Measurements from ENCODE around the gene SNX19. TPM values are rescaled to one million over a fixed set of nuclear protein-coding genes. Genes with fewer than 3 reads are reported as not detected.

SNX19 gene
- total RNA-seq, 1 donor from 2014 or later, result 60.4 TPM

DNA sequence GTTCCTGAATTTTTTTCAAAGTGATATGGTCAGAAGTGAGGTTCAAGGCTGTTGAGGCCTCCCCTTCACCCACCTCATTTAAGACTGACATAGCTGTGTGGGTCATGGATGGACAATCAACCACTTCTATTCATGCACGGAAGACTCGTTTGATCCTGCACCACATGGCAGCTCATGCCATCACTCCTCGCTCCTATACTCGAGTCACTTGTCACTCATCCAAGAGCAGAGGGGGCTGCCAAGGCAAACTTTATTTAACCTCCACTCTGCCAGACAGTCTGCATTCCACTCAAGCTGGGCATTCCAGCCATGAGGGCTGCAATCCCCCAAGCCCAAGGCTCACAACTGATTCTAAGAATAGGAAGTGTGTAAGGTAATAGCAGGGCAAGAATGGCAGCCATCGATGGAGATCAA lies 34.1 kb downstream of the SNX19 start:
- TF ChIP-seq, protein P1, sequence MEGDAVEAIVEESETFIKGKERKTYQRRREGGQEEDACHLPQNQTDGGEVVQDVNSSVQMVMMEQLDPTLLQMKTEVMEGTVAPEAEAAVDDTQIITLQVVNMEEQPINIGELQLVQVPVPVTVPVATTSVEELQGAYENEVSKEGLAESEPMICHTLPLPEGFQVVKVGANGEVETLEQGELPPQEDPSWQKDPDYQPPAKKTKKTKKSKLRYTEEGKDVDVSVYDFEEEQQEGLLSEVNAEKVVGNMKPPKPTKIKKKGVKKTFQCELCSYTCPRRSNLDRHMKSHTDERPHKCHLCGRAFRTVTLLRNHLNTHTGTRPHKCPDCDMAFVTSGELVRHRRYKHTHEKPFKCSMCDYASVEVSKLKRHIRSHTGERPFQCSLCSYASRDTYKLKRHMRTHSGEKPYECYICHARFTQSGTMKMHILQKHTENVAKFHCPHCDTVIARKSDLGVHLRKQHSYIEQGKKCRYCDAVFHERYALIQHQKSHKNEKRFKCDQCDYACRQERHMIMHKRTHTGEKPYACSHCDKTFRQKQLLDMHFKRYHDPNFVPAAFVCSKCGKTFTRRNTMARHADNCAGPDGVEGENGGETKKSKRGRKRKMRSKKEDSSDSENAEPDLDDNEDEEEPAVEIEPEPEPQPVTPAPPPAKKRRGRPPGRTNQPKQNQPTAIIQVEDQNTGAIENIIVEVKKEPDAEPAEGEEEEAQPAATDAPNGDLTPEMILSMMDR (IDR thresholded peaks at IDR 0.05), result no peak
- H3K27me3 Mint-ChIP-seq, result no peaks in the 10 kb centered on the region
- peaks cover 94% of the 10 kb centered on the region for H3K36me3 Mint-ChIP-seq (ENCODE audit: low read depth)
- ATAC-seq (ENCODE audit: low read depth), result no peak
- ChIA-PET CTCF (interaction anchor here (1.0 to 1.2 kb wide), 3 partner anchors 12 to 20 kb away, joined by 3 to 7 read pairs (median 3); no protein-coding TSS in a partner anchor), POLR2A (no interaction called here)
- H3K27ac Mint-ChIP-seq, result no peak overlapping the region
- intact Hi-C loops (cut with micrococcal nuclease), result no loop called here
- no peaks in the 10 kb centered on the region for H3K9me3 Mint-ChIP-seq
- no peak overlapping the region for H3K4me3 Mint-ChIP-seq
- DNase-seq, result no peak
- H3K4me1 Mint-ChIP-seq, result no peaks in the 10 kb centered on the region

DNA sequence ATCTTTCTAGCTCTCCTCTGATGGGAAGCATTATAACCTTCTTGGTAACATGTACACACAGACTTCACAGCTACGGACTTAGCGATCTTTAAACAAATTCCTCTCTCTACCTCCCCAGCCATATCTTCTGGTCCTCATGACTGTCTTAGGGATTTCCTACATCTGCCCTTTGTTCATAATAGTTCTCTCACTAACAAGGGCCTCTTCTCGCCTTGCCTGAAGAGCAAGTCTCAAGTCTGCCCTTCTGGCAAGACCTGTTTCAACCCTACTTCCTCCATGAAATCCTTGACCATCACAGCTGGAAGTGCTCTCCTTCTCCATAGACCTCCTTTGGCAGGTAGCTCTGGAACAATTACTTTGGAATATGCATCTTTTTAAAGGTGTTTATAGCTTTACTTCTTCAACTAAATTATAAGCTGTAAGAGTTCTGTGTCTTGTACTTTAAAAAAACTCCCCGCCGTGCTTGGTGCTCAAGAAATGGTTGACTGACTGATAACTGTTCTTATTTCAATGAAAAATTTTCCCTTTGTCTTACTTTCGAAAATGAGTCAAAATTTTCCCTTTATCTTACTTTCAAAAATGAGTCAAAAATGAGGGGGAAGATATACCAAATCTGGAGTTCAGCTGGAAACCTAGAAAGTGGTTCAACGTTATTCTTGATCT lies 34.7 kb downstream of the SNX19 start:
- no peak overlapping the region for H3K4me3 Mint-ChIP-seq
- ATAC-seq (ENCODE audit: low read depth), result no peak
- POLR2A ChIA-PET, result no interaction called here
- intact Hi-C loops (cut with micrococcal nuclease), result no loop called here
- H3K4me1 Mint-ChIP-seq, result no peaks in the 10 kb centered on the region
- CTCF ChIA-PET, result interaction anchor here (1.0 to 1.2 kb wide), 3 partner anchors 12 to 19 kb away, joined by 3 to 7 read pairs (median 3); no protein-coding TSS in a partner anchor
- H3K27me3 Mint-ChIP-seq, result no peaks in the 10 kb centered on the region
- peaks cover 95% of the 10 kb centered on the region for H3K36me3 Mint-ChIP-seq (ENCODE audit: low read depth)
- DNase-seq, result no peak
- TF ChIP-seq, protein P1 (IDR thresholded peaks at IDR 0.05), result no peak
- H3K9me3 Mint-ChIP-seq, result no peaks in the 10 kb centered on the region
- no peak overlapping the region for H3K27ac Mint-ChIP-seq

DNA sequence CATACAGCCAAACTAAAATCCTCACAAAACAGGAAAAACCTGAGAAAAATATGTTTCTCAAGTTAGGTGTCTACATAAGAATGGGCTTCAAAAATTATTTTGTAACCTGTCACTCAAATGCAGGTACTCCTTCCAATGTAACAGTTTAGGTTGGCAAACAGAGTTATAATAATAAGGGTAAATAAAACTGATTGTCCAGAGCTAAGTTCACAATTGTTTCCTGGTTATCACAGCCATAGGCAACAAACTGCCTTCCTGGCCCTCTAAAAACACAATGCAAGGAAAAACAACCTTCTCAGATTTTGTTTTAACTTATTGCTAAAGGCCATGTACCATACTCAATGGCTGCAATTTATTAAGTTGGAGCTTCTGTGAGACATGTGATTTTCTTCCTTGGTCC lies 36.4 kb downstream of the SNX19 start:
- intact Hi-C loops (cut with micrococcal nuclease), result no loop called here
- ATAC-seq (ENCODE audit: low read depth) (no peak), DNase-seq (no peak)
- Mint-ChIP-seq H3K4me1 (no peaks in the 10 kb centered on the region), H3K4me3 (no peak overlapping the region), H3K9me3 (no peaks in the 10 kb centered on the region), H3K27ac (no peak overlapping the region), H3K36me3 (ENCODE audit: low read depth) (peaks cover 96% of the 10 kb centered on the region), H3K27me3 (no peaks in the 10 kb centered on the region)
- CTCF ChIA-PET, result interaction anchor here (1.0 kb wide), 1 partner anchor 15 kb away, joined by 5 read pairs; no protein-coding TSS in a partner anchor
- TF ChIP-seq, protein P1 (IDR thresholded peaks at IDR 0.05), result no peak
- POLR2A ChIA-PET, result no interaction called here

DNA sequence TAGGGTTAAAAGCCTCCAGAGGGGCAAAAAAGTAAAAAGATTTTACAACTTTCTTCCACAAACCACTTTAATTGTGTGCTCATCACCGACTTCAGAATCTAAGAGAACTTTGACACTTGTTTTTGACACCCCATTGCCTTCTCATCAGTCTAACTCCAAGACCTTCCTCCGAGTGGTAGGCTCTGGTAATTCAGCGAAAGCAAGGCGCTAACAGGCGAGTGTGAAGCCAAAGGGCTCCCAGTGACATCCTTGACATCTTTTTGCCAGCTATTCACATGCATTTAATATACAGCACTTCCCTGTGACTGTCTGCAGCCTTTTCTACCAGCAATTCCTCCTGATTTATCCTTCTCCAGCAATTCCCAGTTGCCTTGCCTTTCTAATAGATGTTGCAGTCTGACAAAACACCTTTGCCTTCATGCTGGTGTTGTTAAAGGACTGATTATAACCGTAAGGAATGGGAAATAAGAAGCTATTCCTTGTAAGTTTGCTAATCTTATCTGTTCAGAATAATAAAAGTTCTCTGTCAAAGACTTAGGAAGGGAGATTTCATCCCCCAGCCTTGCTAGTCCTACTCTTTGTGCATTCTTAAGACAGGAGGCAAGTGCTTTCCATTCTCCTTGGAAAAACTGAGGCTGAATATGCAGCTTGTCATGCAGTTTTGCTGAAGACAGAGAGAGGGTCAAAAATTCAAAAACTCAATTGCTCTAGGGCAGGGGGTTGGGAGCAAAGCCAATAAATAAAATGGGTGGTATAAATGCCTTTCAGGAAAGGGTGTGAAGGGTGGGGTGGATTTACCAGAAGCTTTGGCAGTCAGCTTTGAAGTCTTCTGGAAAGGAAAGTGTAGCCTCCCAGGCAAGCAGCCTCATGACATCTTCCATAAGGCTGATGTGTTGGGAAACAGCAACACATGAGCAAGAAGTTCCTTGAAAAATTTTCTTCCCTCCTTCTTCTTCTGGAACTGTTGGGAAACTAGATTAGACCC lies 39.1 kb downstream of the SNX19 start:
- intact Hi-C loops (cut with micrococcal nuclease), result no loop called here
- Mint-ChIP-seq H3K36me3 (ENCODE audit: low read depth) (peaks cover 94% of the 10 kb centered on the region), H3K27ac (no peak overlapping the region), H3K4me1 (no peaks in the 10 kb centered on the region), H3K4me3 (no peak overlapping the region), H3K27me3 (no peaks in the 10 kb centered on the region), H3K9me3 (no peaks in the 10 kb centered on the region)
- TF ChIP-seq, protein P1 (IDR thresholded peaks at IDR 0.05), result no peak
- DNase-seq, result no peak
- ChIA-PET POLR2A (no interaction called here), CTCF (interaction anchor here (1.9 kb wide), 1 partner anchor 15 kb away, joined by 6 read pairs; no protein-coding TSS in a partner anchor)
- ATAC-seq (ENCODE audit: low read depth), result no peak

DNA sequence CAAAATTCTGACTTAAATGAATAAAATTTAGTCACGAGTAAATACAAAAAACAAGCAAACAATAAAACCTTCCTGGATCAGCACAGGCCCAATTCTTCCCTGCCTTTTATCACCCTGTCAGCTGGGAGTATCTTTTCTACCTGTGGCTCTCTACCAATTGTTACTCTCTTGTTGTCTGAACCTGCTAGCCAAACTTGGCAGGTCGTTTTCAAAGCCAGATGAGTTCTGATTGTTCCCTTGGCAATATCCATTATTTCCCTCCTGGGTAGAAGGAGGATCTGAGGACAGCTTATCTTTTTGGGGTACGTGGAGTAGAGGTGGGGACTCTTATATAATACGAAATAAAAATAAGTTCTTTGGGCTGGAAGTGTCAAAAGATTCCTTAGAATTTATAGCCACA lies 40.2 kb downstream of the SNX19 start:
- DNase-seq, result no peak
- Mint-ChIP-seq H3K9me3 (no peaks in the 10 kb centered on the region), H3K27ac (no peak overlapping the region), H3K27me3 (no peaks in the 10 kb centered on the region), H3K4me1 (no peaks in the 10 kb centered on the region), H3K36me3 (ENCODE audit: low read depth) (peaks cover 92% of the 10 kb centered on the region), H3K4me3 (no peak overlapping the region)
- TF ChIP-seq, protein P1 (IDR thresholded peaks at IDR 0.05), result no peak
- POLR2A ChIA-PET, result no interaction called here
- no peak for ATAC-seq (ENCODE audit: low read depth)
- CTCF ChIA-PET, result interaction anchor here (1.9 kb wide), 1 partner anchor 14 kb away, joined by 6 read pairs; no protein-coding TSS in a partner anchor
- intact Hi-C loops (cut with micrococcal nuclease), result no loop called here
